SK-N-SH (cell line): Measurements from ENCODE around the gene CXCR3.

Source experiments
- EP300 ChIP-seq, 2 experiments: IDR thresholded peaks; 2 replicates each; pipeline versions ENCODE4 v1.4.0 to v1.6.1; 2012; ENCODE audit warnings: borderline replicate concordance in 1 of 2, low read depth in 1 of 2, low read length in 1 of 2
- EZH2phosphoT487 ChIP-seq: fragments of 200-600 bp; sonication (generic); IDR thresholded peaks from 2 replicates; pipeline ENCODE4 v1.6.1; 2017; ENCODE audit warnings: low read depth, mixed run types, mild to moderate bottlenecking, antibody characterized with exemption, moderate library complexity, borderline replicate concordance
- FOXM1 ChIP-seq: IDR thresholded peaks from 2 replicates; pipeline ENCODE4 v1.4.0; 2012; ENCODE audit warnings: low read depth, mild to moderate bottlenecking
- MXI1 ChIP-seq: IDR thresholded peaks from 2 replicates; pipeline ENCODE4 v1.6.1; 2012; ENCODE audit warnings: mild to moderate bottlenecking, low read depth, low read length, improper control_type of control experiment
- POLR2AphosphoS5 ChIP-seq: IDR thresholded peaks from 2 replicates; pipeline ENCODE4 v1.6.1; 2012; ENCODE audit warnings: low read depth, low read length
- RAD21 ChIP-seq: IDR thresholded peaks from 2 replicates; pipeline ENCODE4 v1.6.1; 2012; ENCODE audit warnings: mild to moderate bottlenecking, low read length
- SIN3A ChIP-seq: IDR thresholded peaks from 2 replicates; pipeline ENCODE4 v1.6.1; 2012; ENCODE audit warnings: low read depth, mild to moderate bottlenecking, low read length, moderate library complexity, borderline replicate concordance
- TF ChIP-seq, protein P1 (sequence below): fragments of 200-600 bp; sonication (generic); IDR thresholded peaks from 2 replicates; pipeline ENCODE4 v1.6.1; 2017; ENCODE audit warnings: antibody characterized with exemption, mild to moderate bottlenecking, moderate library complexity
- TF ChIP-seq, protein P2 (sequence below): IDR thresholded peaks from 2 replicates; pipeline ENCODE4 v1.4.0; 2012; ENCODE audit warnings: low read depth, borderline replicate concordance
- TF ChIP-seq, protein P3 (sequence below): IDR thresholded peaks from 2 replicates; pipeline ENCODE4 v1.6.1; 2012; ENCODE audit warnings: mild to moderate bottlenecking, low read depth, low read length, moderate library complexity

DNA sequence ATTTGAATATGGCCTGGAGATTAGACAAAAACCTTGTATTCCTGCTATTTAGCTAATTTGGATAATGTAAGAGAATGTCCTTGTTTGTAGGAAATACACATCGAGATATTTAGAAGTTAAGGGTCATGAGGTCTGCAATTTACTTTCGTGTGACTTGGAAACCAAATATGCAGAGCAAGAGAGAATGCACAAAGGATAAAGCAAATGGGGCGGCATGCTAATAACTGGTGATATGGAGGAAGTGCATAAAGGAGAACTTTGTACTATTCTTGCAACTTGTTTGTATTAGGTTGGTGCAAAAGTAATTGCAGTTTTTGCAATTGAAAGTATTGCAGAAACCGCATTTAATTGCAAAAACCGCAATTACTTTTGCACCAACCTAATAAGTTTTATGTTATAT is 7.2 kb upstream of the CXCR3 start:
- TF ChIP-seq, protein P1, sequence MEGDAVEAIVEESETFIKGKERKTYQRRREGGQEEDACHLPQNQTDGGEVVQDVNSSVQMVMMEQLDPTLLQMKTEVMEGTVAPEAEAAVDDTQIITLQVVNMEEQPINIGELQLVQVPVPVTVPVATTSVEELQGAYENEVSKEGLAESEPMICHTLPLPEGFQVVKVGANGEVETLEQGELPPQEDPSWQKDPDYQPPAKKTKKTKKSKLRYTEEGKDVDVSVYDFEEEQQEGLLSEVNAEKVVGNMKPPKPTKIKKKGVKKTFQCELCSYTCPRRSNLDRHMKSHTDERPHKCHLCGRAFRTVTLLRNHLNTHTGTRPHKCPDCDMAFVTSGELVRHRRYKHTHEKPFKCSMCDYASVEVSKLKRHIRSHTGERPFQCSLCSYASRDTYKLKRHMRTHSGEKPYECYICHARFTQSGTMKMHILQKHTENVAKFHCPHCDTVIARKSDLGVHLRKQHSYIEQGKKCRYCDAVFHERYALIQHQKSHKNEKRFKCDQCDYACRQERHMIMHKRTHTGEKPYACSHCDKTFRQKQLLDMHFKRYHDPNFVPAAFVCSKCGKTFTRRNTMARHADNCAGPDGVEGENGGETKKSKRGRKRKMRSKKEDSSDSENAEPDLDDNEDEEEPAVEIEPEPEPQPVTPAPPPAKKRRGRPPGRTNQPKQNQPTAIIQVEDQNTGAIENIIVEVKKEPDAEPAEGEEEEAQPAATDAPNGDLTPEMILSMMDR, result no peak
- TF ChIP-seq EZH2phosphoT487 (no peak), SIN3A (no peak), EP300 (IDR thresholded peaks at IDR 0.05; ENCODE audit: borderline replicate concordance in 1 of 2, low read depth in 1 of 2, low read length in 1 of 2) (no peak), RAD21 (no peak), MXI1 (no peak), FOXM1 (no peak), POLR2AphosphoS5 (no peak)
- TF ChIP-seq, protein P2, sequence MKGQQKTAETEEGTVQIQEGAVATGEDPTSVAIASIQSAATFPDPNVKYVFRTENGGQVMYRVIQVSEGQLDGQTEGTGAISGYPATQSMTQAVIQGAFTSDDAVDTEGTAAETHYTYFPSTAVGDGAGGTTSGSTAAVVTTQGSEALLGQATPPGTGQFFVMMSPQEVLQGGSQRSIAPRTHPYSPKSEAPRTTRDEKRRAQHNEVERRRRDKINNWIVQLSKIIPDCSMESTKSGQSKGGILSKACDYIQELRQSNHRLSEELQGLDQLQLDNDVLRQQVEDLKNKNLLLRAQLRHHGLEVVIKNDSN, result no peak
- TF ChIP-seq, protein P3, sequence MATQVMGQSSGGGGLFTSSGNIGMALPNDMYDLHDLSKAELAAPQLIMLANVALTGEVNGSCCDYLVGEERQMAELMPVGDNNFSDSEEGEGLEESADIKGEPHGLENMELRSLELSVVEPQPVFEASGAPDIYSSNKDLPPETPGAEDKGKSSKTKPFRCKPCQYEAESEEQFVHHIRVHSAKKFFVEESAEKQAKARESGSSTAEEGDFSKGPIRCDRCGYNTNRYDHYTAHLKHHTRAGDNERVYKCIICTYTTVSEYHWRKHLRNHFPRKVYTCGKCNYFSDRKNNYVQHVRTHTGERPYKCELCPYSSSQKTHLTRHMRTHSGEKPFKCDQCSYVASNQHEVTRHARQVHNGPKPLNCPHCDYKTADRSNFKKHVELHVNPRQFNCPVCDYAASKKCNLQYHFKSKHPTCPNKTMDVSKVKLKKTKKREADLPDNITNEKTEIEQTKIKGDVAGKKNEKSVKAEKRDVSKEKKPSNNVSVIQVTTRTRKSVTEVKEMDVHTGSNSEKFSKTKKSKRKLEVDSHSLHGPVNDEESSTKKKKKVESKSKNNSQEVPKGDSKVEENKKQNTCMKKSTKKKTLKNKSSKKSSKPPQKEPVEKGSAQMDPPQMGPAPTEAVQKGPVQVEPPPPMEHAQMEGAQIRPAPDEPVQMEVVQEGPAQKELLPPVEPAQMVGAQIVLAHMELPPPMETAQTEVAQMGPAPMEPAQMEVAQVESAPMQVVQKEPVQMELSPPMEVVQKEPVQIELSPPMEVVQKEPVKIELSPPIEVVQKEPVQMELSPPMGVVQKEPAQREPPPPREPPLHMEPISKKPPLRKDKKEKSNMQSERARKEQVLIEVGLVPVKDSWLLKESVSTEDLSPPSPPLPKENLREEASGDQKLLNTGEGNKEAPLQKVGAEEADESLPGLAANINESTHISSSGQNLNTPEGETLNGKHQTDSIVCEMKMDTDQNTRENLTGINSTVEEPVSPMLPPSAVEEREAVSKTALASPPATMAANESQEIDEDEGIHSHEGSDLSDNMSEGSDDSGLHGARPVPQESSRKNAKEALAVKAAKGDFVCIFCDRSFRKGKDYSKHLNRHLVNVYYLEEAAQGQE, result no peak
